K562 (cell line): Measurements from ENCODE around the gene TM9SF4.
"Not testable (repeated sequence)": the region's sequence is repeated elsewhere in the genome, so short reads cannot be mapped to it uniquely, and the experiment has no call there.

Experiments
- DMBX1 ChIP-seq: fragments of 250-450 bp; sonication (Bioruptor Pico); IDR thresholded peaks from 2 replicates; pipeline ENCODE4 v1.8.0; 2022; ENCODE audit warnings: inconsistent platforms, mild to moderate bottlenecking, moderate library complexity, borderline replicate concordance
- FOXK2 ChIP-seq, 2 experiments: fragments of 450-650 bp; IDR thresholded peaks in 1 of 2; conservative IDR thresholded peaks in 1 of 2; 2 replicates each; pipeline ENCODE4 v1.6.1; 2016; ENCODE audit warnings: low read depth in 2 of 2, mild to moderate bottlenecking in 1 of 2
- NFE2L1 ChIP-seq: fragments of 450-650 bp; IDR thresholded peaks from 2 replicates; pipeline ENCODE4 v1.6.1; 2016; ENCODE audit warnings: missing genetic modification characterization, low read depth, mild to moderate bottlenecking, missing compliant biosample characterization, moderate library complexity, borderline replicate concordance
- SIN3B ChIP-seq: fragments of 450-650 bp; IDR thresholded peaks from 2 replicates; pipeline ENCODE4 v1.6.1; 2017; ENCODE audit warnings: low read depth, mild to moderate bottlenecking, moderate library complexity
- SMAD3 ChIP-seq: fragments of 450-650 bp; formaldehyde crosslinking; conservative IDR thresholded peaks from 2 replicates; pipeline ENCODE4 v1.4.0; 2020; ENCODE audit warnings: mild to moderate bottlenecking
- ZBTB1 ChIP-seq: sonication (generic); formaldehyde crosslinking; IDR thresholded peaks from 2 replicates; pipeline ENCODE4 v1.8.1; 2023; ENCODE audit warnings: missing genetic modification reagents, low read depth, mild to moderate bottlenecking, borderline replicate concordance
- ZC3H8 ChIP-seq: fragments of 450-650 bp; IDR thresholded peaks from 2 replicates; pipeline ENCODE4 v1.6.1; 2017
- ZNF121 ChIP-seq: sonication (generic); formaldehyde crosslinking; conservative IDR thresholded peaks from 2 replicates; pipeline ENCODE4 v1.8.0; 2022; ENCODE audit warnings: missing genetic modification reagents
- ZNF766 ChIP-seq: fragments of 200-800 bp; sonication (Bioruptor generic); conservative IDR thresholded peaks from 2 replicates; pipeline ENCODE4 v1.6.1; 2016; ENCODE audit warnings: missing genetic modification characterization, missing compliant biosample characterization
- TF ChIP-seq, protein P1 (sequence below), 3 experiments: IDR thresholded peaks in 2 of 3; conservative IDR thresholded peaks in 1 of 3; 2 replicates each; pipeline ENCODE4 v1.5.1; 2011 to 2012; ENCODE audit warnings: low read length in 3 of 3, mild to moderate bottlenecking in 3 of 3, control low read depth in 2 of 3, improper control_type of control experiment in 1 of 3, inconsistent platforms in 1 of 3, low read depth in 1 of 3, mixed read lengths in 1 of 3, moderate library complexity in 1 of 3; ENCODE audit not compliant: insufficient read depth in 2 of 3
- TF ChIP-seq, protein P2 (sequence below): fragments of 250-450 bp; sonication (Bioruptor Pico); IDR thresholded peaks from 2 replicates; pipeline ENCODE4 v1.4.0; 2020
- TF ChIP-seq, protein P3 (sequence below): fragments of 450-650 bp; IDR thresholded peaks from one replicate; pipeline ENCODE4 v1.6.1; 2018; ENCODE audit warnings: mild to moderate bottlenecking, moderate library complexity; ENCODE audit not compliant: partially characterized antibody

DNA sequence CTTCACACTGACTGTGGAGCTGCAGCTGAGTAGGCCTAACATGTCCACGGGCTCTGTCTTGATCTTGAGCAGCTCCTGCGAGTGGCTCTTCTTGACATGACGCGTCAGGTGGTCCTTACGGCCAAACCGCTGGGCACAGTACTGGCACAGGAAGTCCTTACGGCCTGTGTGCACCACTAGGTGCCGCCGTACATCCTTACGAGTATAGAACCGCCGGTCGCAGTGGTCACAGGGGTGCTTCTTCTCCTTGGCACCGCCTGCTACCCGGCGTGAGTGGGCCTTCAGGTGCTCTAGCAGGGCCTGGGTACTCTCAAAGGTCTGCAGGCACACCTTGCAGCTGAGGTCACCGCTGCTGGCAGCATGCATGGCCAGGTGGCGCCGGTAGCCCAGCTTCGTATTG is 87.6 kb downstream of the TM9SF4 start:
- not testable (repeated sequence) for TF ChIP-seq ZNF766 (CRISPR knock-in tag); ZNF121 (CRISPR knock-in tag); SMAD3 (CRISPR knock-in tag); DMBX1 (CRISPR knock-in tag); NFE2L1 (tag); FOXK2 (conservative IDR thresholded peaks at IDR 0.05 in 1 of 2, IDR thresholded peaks at IDR 0.05 in 1 of 2; ENCODE audit: low read depth in 2 of 2); ZBTB1 (CRISPR knock-in tag); SIN3B; ZC3H8
- TF ChIP-seq, protein P1, sequence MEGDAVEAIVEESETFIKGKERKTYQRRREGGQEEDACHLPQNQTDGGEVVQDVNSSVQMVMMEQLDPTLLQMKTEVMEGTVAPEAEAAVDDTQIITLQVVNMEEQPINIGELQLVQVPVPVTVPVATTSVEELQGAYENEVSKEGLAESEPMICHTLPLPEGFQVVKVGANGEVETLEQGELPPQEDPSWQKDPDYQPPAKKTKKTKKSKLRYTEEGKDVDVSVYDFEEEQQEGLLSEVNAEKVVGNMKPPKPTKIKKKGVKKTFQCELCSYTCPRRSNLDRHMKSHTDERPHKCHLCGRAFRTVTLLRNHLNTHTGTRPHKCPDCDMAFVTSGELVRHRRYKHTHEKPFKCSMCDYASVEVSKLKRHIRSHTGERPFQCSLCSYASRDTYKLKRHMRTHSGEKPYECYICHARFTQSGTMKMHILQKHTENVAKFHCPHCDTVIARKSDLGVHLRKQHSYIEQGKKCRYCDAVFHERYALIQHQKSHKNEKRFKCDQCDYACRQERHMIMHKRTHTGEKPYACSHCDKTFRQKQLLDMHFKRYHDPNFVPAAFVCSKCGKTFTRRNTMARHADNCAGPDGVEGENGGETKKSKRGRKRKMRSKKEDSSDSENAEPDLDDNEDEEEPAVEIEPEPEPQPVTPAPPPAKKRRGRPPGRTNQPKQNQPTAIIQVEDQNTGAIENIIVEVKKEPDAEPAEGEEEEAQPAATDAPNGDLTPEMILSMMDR (IDR thresholded peaks at IDR 0.05 in 2 of 3, conservative IDR thresholded peaks at IDR 0.05 in 1 of 3; ENCODE audit: insufficient read depth in 2 of 3, low read depth in 1 of 3, low read length in 3 of 3) = not testable (repeated sequence)
- TF ChIP-seq, protein P2, sequence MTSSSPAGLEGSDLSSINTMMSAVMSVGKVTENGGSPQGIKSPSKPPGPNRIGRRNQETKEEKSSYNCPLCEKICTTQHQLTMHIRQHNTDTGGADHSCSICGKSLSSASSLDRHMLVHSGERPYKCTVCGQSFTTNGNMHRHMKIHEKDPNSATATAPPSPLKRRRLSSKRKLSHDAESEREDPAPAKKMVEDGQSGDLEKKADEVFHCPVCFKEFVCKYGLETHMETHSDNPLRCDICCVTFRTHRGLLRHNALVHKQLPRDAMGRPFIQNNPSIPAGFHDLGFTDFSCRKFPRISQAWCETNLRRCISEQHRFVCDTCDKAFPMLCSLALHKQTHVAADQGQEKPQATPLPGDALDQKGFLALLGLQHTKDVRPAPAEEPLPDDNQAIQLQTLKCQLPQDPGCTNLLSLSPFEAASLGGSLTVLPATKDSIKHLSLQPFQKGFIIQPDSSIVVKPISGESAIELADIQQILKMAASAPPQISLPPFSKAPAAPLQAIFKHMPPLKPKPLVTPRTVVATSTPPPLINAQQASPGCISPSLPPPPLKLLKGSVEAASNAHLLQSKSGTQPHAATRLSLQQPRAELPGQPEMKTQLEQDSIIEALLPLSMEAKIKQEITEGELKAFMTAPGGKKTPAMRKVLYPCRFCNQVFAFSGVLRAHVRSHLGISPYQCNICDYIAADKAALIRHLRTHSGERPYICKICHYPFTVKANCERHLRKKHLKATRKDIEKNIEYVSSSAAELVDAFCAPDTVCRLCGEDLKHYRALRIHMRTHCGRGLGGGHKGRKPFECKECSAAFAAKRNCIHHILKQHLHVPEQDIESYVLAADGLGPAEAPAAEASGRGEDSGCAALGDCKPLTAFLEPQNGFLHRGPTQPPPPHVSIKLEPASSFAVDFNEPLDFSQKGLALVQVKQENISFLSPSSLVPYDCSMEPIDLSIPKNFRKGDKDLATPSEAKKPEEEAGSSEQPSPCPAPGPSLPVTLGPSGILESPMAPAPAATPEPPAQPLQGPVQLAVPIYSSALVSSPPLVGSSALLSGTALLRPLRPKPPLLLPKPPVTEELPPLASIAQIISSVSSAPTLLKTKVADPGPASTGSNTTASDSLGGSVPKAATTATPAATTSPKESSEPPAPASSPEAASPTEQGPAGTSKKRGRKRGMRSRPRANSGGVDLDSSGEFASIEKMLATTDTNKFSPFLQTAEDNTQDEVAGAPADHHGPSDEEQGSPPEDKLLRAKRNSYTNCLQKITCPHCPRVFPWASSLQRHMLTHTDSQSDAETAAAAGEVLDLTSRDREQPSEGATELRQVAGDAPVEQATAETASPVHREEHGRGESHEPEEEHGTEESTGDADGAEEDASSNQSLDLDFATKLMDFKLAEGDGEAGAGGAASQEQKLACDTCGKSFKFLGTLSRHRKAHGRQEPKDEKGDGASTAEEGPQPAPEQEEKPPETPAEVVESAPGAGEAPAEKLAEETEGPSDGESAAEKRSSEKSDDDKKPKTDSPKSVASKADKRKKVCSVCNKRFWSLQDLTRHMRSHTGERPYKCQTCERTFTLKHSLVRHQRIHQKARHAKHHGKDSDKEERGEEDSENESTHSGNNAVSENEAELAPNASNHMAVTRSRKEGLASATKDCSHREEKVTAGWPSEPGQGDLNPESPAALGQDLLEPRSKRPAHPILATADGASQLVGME (CRISPR knock-in tag) = not testable (repeated sequence)
- TF ChIP-seq, protein P3, sequence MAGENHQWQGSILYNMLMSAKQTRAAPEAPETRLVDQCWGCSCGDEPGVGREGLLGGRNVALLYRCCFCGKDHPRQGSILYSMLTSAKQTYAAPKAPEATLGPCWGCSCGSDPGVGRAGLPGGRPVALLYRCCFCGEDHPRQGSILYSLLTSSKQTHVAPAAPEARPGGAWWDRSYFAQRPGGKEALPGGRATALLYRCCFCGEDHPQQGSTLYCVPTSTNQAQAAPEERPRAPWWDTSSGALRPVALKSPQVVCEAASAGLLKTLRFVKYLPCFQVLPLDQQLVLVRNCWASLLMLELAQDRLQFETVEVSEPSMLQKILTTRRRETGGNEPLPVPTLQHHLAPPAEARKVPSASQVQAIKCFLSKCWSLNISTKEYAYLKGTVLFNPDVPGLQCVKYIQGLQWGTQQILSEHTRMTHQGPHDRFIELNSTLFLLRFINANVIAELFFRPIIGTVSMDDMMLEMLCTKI = not testable (repeated sequence)
